Measurements from ENCODE around the gene STRN3. TPM values are rescaled to one million over a fixed set of nuclear protein-coding genes. Genes with fewer than 3 reads are reported as not detected.

The STRN3 gene
- total and polyA plus RNA-seq, 4 donors = 6.8 to 47.5 (median 31.2) TPM

GRCh38 chr14:30921788-30922187 is 104.4 kb downstream of the STRN3 start:
- WGBS = 96% methylated on average over 2 of the region's 2 CpGs
- no peaks in the 10 kb centered on the region for H3K27me3 ChIP-seq (ENCODE audit: control insufficient read depth in 4 of 4, insufficient read depth in 4 of 4, low read length in 3 of 4)
- no peak overlapping the region for H3K4me3 ChIP-seq (ENCODE audit: low read depth in 1 of 3, low read length in 3 of 3)
- no peak overlapping the region for H3K9ac ChIP-seq (ENCODE audit: low read depth in 1 of 2, low read length in 2 of 2)
- TF ChIP-seq, protein P1, sequence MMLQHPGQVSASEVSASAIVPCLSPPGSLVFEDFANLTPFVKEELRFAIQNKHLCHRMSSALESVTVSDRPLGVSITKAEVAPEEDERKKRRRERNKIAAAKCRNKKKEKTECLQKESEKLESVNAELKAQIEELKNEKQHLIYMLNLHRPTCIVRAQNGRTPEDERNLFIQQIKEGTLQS (IDR thresholded peaks at IDR 0.05) = no peak
- TF ChIP-seq EGR1 (IDR thresholded peaks at IDR 0.05; ENCODE audit: low read depth in 2 of 2) (no peak), GABPA (IDR thresholded peaks at IDR 0.05 in 1 of 2, conservative IDR thresholded peaks at IDR 0.05 in 1 of 2) (no peak), FOXA2 (IDR thresholded peaks at IDR 0.05) (no peak), HNF4A (conservative IDR thresholded peaks at IDR 0.05) (no peak), FOXA1 (IDR thresholded peaks at IDR 0.05) (no peak), TAF1 (conservative IDR thresholded peaks at IDR 0.05) (no peak), MAX (IDR thresholded peaks at IDR 0.05) (no peak), YY1 (IDR thresholded peaks at IDR 0.05) (no peak), NR2F2 (IDR thresholded peaks at IDR 0.05) (no peak)
- TF ChIP-seq, protein P2, sequence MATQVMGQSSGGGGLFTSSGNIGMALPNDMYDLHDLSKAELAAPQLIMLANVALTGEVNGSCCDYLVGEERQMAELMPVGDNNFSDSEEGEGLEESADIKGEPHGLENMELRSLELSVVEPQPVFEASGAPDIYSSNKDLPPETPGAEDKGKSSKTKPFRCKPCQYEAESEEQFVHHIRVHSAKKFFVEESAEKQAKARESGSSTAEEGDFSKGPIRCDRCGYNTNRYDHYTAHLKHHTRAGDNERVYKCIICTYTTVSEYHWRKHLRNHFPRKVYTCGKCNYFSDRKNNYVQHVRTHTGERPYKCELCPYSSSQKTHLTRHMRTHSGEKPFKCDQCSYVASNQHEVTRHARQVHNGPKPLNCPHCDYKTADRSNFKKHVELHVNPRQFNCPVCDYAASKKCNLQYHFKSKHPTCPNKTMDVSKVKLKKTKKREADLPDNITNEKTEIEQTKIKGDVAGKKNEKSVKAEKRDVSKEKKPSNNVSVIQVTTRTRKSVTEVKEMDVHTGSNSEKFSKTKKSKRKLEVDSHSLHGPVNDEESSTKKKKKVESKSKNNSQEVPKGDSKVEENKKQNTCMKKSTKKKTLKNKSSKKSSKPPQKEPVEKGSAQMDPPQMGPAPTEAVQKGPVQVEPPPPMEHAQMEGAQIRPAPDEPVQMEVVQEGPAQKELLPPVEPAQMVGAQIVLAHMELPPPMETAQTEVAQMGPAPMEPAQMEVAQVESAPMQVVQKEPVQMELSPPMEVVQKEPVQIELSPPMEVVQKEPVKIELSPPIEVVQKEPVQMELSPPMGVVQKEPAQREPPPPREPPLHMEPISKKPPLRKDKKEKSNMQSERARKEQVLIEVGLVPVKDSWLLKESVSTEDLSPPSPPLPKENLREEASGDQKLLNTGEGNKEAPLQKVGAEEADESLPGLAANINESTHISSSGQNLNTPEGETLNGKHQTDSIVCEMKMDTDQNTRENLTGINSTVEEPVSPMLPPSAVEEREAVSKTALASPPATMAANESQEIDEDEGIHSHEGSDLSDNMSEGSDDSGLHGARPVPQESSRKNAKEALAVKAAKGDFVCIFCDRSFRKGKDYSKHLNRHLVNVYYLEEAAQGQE (IDR thresholded peaks at IDR 0.05) = no peak
- TF ChIP-seq, protein P3, sequence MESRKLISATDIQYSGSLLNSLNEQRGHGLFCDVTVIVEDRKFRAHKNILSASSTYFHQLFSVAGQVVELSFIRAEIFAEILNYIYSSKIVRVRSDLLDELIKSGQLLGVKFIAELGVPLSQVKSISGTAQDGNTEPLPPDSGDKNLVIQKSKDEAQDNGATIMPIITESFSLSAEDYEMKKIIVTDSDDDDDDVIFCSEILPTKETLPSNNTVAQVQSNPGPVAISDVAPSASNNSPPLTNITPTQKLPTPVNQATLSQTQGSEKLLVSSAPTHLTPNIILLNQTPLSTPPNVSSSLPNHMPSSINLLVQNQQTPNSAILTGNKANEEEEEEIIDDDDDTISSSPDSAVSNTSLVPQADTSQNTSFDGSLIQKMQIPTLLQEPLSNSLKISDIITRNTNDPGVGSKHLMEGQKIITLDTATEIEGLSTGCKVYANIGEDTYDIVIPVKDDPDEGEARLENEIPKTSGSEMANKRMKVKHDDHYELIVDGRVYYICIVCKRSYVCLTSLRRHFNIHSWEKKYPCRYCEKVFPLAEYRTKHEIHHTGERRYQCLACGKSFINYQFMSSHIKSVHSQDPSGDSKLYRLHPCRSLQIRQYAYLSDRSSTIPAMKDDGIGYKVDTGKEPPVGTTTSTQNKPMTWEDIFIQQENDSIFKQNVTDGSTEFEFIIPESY (IDR thresholded peaks at IDR 0.05) = no peak
- TF ChIP-seq, protein P4, sequence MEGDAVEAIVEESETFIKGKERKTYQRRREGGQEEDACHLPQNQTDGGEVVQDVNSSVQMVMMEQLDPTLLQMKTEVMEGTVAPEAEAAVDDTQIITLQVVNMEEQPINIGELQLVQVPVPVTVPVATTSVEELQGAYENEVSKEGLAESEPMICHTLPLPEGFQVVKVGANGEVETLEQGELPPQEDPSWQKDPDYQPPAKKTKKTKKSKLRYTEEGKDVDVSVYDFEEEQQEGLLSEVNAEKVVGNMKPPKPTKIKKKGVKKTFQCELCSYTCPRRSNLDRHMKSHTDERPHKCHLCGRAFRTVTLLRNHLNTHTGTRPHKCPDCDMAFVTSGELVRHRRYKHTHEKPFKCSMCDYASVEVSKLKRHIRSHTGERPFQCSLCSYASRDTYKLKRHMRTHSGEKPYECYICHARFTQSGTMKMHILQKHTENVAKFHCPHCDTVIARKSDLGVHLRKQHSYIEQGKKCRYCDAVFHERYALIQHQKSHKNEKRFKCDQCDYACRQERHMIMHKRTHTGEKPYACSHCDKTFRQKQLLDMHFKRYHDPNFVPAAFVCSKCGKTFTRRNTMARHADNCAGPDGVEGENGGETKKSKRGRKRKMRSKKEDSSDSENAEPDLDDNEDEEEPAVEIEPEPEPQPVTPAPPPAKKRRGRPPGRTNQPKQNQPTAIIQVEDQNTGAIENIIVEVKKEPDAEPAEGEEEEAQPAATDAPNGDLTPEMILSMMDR (IDR thresholded peaks at IDR 0.05; ENCODE audit: low read depth, low read length, missing input control) = no peak
- no peaks in the 10 kb centered on the region for H3K4me1 ChIP-seq (ENCODE audit: control insufficient read depth in 4 of 4, insufficient read depth in 4 of 4, low read length in 3 of 4)
- no peaks in the 10 kb centered on the region for H3K9me3 ChIP-seq (ENCODE audit: control insufficient read depth in 4 of 4, low read length in 3 of 4)
- DNase-seq (ENCODE audit: low spot score) = no peak
- no peak overlapping the region for H3K27ac ChIP-seq (ENCODE audit: low read depth in 1 of 2, low read length in 2 of 2)
- H3K36me3 ChIP-seq (ENCODE audit: control insufficient read depth in 4 of 4, insufficient read depth in 3 of 4, low read depth in 1 of 4, low read length in 3 of 4) = peaks cover 2 to 10% (median 6%) of the 10 kb centered on the region in 4 donors

- Histone ChIP-seq H3K27me3 (ENCODE audit: control insufficient read depth in 4 of 4, insufficient read depth in 4 of 4, low read length in 3 of 4) (no peaks in the 10 kb centered on the region), H3K36me3 (ENCODE audit: control insufficient read depth in 4 of 4, insufficient read depth in 3 of 4, low read depth in 1 of 4, low read length in 3 of 4) (peaks cover 4 to 10% (median 7%) of the 10 kb centered on the region in 4 donors), H3K9me3 (ENCODE audit: control insufficient read depth in 4 of 4, low read length in 3 of 4) (no peaks in the 10 kb centered on the region), H3K4me1 (ENCODE audit: control insufficient read depth in 4 of 4, insufficient read depth in 4 of 4, low read length in 3 of 4) (no peaks in the 10 kb centered on the region), H3K9ac (ENCODE audit: low read depth in 1 of 2, low read length in 2 of 2) (no peak overlapping the region), H3K4me3 (ENCODE audit: low read depth in 1 of 3, low read length in 3 of 3) (no peak overlapping the region), H3K27ac (ENCODE audit: low read depth in 1 of 2, low read length in 2 of 2) (no peak overlapping the region)
- 55% methylated on average over 1 of the region's 1 CpG for WGBS
- no peak for TF ChIP-seq FOXA1 (IDR thresholded peaks at IDR 0.05)
- no peak for TF ChIP-seq EGR1 (IDR thresholded peaks at IDR 0.05; ENCODE audit: low read depth in 2 of 2)
- TF ChIP-seq JUND (IDR thresholded peaks at IDR 0.05) = no peak
- TF ChIP-seq, protein P1 (IDR thresholded peaks at IDR 0.05) = no peak
- TF ChIP-seq NR2F2 (IDR thresholded peaks at IDR 0.05) = no peak
- TF ChIP-seq GABPA (IDR thresholded peaks at IDR 0.05 in 1 of 2, conservative IDR thresholded peaks at IDR 0.05 in 1 of 2) = no peak
- TF ChIP-seq, protein P2 (IDR thresholded peaks at IDR 0.05) = no peak
- no peak for TF ChIP-seq HNF4A (conservative IDR thresholded peaks at IDR 0.05)
- no peak for TF ChIP-seq TAF1 (conservative IDR thresholded peaks at IDR 0.05)
- TF ChIP-seq YY1 (IDR thresholded peaks at IDR 0.05) = no peak
- TF ChIP-seq MAX (IDR thresholded peaks at IDR 0.05) = no peak
- TF ChIP-seq RAD21 (IDR thresholded peaks at IDR 0.05) = no peak
- no peak for DNase-seq (ENCODE audit: low spot score)
These were observed 104.9 kb downstream of the STRN3 start for GRCh38 chr14:30921305-30921704.

Data from liver (tissue), 9 donors.